SK-N-MC (cell line): ENCODE results near the gene DCUN1D2.

Experiments
- EZH2 ChIP-seq: fragments of 200-600 bp; sonication (generic); IDR thresholded peaks from one replicate; pipeline ENCODE4 v1.6.1; 2017; ENCODE audit warnings: antibody characterized with exemption
- FOXP2 ChIP-seq: optimal IDR thresholded peaks from 2 replicates; pipeline ENCODE3; 2011; ENCODE audit warnings: mild to moderate bottlenecking, moderate library complexity; ENCODE audit not compliant: insufficient read depth; ENCODE audit errors: extremely low read length, control extremely low read depth
- POLR2AphosphoS5 ChIP-seq: IDR thresholded peaks from 2 replicates; pipeline ENCODE4 v1.6.1; 2012; ENCODE audit warnings: mild to moderate bottlenecking, low read depth, low read length, borderline replicate concordance

DNA sequence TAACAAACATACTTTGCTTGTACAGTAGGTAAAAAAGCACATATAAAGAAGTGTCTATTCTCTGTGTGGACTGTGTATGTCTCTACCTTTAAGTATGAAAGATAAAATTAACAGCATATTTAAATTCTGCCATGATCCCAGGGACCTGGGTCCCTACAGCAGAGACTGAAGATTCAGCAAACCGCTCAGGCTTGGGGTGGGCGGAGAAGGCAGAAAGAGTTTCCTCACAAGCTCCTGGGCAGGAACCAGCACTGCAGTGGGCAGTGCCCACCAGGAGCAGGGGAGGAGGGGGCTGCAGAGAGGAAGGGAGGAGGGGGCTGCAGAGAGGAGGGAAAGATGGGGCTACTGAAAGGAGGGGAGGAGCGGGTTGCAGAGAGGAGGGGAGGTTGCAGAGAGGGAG is 81.9 kb downstream of the DCUN1D2 start:
- TF ChIP-seq POLR2AphosphoS5 (no peak), EZH2 (no peak), FOXP2 (no peak)
